Muscle of arm (tissue), 12 donors: ENCODE results near the gene TMEM154. TPM values are rescaled to one million over a fixed set of nuclear protein-coding genes. Genes with fewer than 3 reads are reported as not detected.

Experiments
- DNase-seq: peaks from one replicate; pipeline ENCODE4 v3.0.0-alpha.2; 2013
- polyA plus RNA-seq, 12 donors: library from polyadenylated mRNA; unstranded; fragments of 120-200 nt; gene quantifications; one replicate each; pipeline ENCODE4 v1.2.1, GENCODE V29; 2013; ENCODE audit not compliant: insufficient read length in 12 of 12

TMEM154 gene
- polyA plus RNA-seq, 12 donors: 0.48 to 11.1 (median 0.87) TPM; not detected in 2

DNA sequence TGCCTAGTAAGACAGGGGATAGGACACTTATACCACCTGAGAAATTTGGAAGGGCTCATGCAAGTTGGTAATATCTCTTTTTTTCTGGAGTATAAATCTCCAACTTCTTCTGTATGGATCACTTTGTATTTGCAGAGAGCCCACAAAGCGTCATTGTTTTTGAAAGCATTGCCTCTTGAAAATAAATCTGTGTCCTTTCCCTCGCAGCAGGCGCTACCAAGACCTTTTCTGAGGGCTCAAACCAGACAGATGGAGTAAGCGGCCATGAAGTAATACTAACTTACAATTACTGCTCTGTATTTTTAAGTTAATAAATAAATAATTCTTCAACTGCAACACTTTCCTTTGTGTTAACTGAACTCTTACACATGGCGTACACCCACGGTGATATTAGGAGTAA is 87.9 kb downstream of the TMEM154 start:
- no peak for DNase-seq

- no peak for DNase-seq
These were observed 88.4 kb downstream of the TMEM154 start for GRCh38 chr4:152591396-152591795.

GRCh38 chr4:152590179-152591031 is 89.4 kb downstream of the TMEM154 start:
- peak; percentile 30 for DNase-seq

- no peak for DNase-seq
These were observed 90.9 kb downstream of the TMEM154 start for GRCh38 chr4:152588869-152589268.

GRCh38 chr4:152587127-152587526 is 92.7 kb downstream of the TMEM154 start:
- DNase-seq: no peak

DNA sequence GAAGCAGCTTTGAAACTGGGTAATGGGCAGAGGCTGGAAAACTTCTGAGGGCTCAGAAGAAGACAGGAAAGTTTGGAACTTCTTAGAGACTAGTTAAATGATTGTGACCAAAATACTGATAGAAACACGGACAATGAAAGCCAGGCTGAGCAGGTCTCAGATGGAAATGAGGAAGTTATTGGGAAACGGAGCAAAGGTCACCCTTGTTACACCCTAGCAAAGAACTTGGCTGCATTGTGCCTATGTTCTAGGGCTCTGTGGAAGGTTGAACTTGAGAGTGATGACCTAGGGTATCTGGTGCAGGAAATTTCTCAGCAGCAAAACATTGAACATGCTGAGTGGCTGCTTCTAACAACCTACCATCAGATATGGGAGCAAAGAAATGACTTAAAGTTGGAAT is 93.1 kb downstream of the TMEM154 start:
- DNase-seq: no peak

GRCh38 chr4:152585023-152585441 is 94.8 kb downstream of the TMEM154 start:
- no peak for DNase-seq

DNA sequence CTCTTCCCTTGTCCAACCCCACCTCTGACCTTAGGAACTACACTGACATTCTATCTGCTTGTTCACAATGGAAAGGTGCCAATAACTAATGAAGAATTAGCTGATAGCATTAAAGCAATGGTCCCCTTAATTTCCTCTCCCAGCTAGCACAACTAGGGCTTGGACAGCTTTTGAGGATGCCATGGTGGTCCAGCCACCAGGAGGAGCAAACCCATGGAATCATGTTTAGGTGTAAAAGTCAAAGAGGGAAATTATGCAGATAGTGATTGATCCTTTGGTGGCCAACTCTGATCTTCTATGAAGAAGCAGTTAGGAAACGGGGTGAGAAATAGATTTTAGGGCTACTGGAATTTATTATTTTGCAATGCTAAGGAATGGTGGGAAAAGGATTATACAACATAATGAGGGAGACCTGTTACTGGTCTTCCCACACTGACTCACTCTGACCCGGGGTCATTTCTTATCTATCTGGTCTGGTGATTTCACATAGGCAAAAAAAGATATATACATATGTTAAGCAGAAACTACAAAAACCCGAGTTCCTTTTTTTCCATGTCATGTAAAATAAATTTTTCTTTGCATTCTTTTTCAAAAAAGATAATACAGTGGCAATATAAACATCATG is 98.1 kb downstream of the TMEM154 start:
- DNase-seq: no peak

DNA sequence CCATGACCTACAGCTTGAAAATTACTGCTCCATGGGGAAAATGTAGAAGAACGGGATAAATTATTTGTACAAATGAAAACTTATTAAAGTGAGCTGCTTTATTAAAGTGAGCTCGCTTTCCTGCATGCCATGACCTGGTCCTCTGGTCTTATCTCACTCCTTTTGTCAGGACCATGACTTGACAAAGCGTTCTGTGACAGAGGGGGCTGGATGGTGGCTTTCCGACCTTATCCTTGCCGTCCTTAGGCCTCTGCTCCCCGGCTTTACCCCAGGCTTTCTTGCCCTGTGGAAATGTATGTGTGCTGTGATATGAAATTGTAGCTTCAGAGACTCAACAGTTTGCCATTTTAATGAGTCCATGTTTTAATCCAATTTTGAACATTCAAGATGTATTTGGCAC is 99.9 kb downstream of the TMEM154 start:
- DNase-seq: no peak

- DNase-seq: no peak
These were observed 100.6 kb downstream of the TMEM154 start for GRCh38 chr4:152579107-152579764.

DNA sequence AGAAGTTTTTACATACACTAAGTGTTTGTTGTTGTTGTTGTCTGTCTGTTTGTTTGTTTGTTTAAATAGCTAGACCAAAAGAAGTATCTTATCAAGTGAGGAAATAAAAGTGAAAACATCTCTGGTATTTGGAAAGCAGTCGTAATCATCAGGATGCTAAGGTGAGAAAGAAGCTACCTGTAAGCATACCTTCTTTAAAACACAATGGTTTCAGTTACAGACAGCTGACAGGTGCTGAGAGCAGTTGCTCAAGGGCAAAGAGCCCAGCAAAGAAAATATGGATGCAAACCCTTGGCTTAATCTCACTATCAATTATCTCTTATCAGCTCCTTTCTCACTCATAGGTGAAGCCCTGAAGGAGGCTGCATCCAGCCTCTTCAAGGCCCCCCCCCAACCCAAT is 101.1 kb downstream of the TMEM154 start:
- no peak for DNase-seq

- no peak for DNase-seq
These were observed 101.9 kb downstream of the TMEM154 start for GRCh38 chr4:152577708-152578396.

GRCh38 chr4:152575533-152575932 is 104.3 kb downstream of the TMEM154 start:
- DNase-seq: no peak

DNA sequence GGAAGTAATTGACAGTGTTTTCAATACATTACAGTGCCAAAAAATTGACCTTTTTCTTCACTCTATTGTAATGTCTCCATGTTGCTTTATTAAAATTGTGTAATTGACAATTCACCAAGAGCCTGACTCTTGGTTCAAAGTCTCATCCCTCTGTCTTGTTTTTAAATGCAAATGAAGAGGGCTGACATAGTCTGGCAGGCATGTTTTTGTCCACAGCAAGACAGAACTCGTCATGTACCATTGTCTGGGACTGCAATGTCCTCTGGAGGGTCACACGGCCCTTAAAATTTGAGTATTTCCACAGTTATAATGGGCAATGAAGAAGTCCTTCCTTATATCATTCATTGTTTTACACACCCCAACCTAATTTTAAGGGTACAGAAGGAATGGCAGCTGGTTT is 105.9 kb downstream of the TMEM154 start:
- no peak for DNase-seq

- DNase-seq: no peak
These were observed 107.2 kb downstream of the TMEM154 start for GRCh38 chr4:152572417-152573086.

- no peak for DNase-seq
These were observed 108.0 kb downstream of the TMEM154 start for GRCh38 chr4:152571770-152572169.

GRCh38 chr4:152571296-152571695 is 108.5 kb downstream of the TMEM154 start:
- no peak for DNase-seq
